ENCODE results near the gene CHERP.

CHERP gene

GRCh38 chr19:16542045-16542909 is at the start of gene CHERP:
Gene CHERP (minus strand): TSS chr19:16542437. CDS start chr19:16542378, 59 bp downstream.
- peak; percentile 89 to 93 for DNase-seq

- no peak for DNase-seq
These were observed 48.9 kb upstream of the CHERP start for GRCh38 chr19:16590876-16591802.

- DNase-seq, result no peak
These were observed 47.7 kb upstream of the CHERP start for GRCh38 chr19:16589917-16590316.

GRCh38 chr19:16588824-16589577 is 46.8 kb upstream of the CHERP start:
- no peak for DNase-seq

GRCh38 chr19:16587833-16588823 is 45.9 kb upstream of the CHERP start:
- peak; percentile 47 to 48 for DNase-seq

- no peak for DNase-seq
These were observed 45.0 kb upstream of the CHERP start for GRCh38 chr19:16586991-16587832.

GRCh38 chr19:16586477-16586871 is 44.2 kb upstream of the CHERP start:
- no peak for DNase-seq

- no peak for DNase-seq
These were observed 43.7 kb upstream of the CHERP start for GRCh38 chr19:16585808-16586476.

GRCh38 chr19:16585094-16585801 is 43.0 kb upstream of the CHERP start:
- no peak for DNase-seq

- peak; percentile 73 to 81 for DNase-seq
These were observed 42.2 kb upstream of the CHERP start for GRCh38 chr19:16584248-16585093.

GRCh38 chr19:16582486-16583261 is 40.4 kb upstream of the CHERP start:
- DNase-seq, result no peak

GRCh38 chr19:16581971-16582343 is 39.7 kb upstream of the CHERP start:
- DNase-seq, result no peak

- DNase-seq, result no peak
These were observed 39.1 kb upstream of the CHERP start for GRCh38 chr19:16581145-16581970.

- no peak for DNase-seq
These were observed 37.1 kb upstream of the CHERP start for GRCh38 chr19:16579381-16579780.

- DNase-seq, result no peak
These were observed 35.3 kb upstream of the CHERP start for GRCh38 chr19:16577531-16577985.

- no peak for DNase-seq
These were observed 34.7 kb upstream of the CHERP start for GRCh38 chr19:16576690-16577530.

All from stimulated activated CD4-positive, alpha-beta T cell treated with anti-CD3 and anti-CD28 coated beads, Interleukin-2, amount 100 ng/mL, for 48 hours (primary cell).